ENCODE results near the gene MKLN1. TPM values are rescaled to one million over a fixed set of nuclear protein-coding genes. Genes with fewer than 3 reads are reported as not detected.
A peak's percentile ranks its signal among the peaks of the same experiment; 100 is the strongest.
"Not testable (repeated sequence)": the region's sequence is repeated elsewhere in the genome, so short reads cannot be mapped to it uniquely, and the experiment has no call there.

MKLN1 gene
- polyA plus RNA-seq, 12 donors, result 20.4 to 43.8 (median 28.4) TPM; not detected in 1

DNA sequence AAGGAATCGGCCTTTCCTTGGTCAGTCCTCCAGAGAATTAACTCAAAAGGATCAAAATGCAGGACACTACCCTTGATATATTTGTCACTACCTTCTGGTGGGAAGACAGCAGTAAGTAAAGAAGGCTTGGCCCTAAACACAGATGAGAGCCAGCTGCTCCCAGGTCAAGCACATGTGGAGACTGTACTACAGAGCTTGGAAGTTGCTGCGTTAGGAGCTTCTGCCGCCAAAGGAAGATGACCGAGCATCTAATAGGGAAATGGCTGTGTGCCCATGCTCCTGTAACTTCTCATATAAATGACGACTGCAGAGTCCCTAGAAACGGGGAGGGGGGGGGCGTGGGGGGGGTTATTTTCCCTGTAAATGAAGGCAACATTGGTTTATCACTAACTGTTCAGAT lies 169.8 kb downstream of the MKLN1 start:
- no peak for DNase-seq

DNA sequence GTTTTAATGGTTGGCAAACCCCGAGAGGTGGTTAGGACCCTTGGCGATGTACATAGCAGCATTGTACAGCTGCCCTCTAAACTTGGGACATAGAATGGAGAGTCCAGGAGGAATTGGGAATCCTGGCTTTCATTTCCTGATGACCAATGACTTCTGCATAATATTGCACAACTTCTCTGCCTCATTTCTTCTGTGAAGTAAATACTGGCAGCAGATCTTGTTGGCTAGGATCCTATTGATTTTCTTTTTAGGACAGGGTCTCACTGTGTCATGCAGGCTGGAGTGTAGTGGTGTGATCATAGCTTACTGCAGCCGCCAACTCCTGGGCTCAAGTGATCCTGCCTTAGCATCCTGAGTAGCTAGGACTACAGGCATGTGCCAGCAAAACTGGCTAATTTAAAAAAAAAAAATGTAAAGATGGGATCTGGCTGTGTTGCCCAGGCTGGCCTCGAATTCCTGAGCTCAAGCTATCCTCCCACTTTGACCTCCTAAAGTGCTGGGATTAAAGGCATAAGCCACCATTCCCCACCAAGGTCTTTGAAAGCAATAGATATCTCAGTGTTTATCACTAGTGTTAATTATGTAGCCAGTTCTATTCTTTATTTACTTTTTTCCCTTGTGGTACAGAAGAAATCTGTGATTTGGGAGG lies 170.7 kb downstream of the MKLN1 start:
- DNase-seq, result no peak

DNA sequence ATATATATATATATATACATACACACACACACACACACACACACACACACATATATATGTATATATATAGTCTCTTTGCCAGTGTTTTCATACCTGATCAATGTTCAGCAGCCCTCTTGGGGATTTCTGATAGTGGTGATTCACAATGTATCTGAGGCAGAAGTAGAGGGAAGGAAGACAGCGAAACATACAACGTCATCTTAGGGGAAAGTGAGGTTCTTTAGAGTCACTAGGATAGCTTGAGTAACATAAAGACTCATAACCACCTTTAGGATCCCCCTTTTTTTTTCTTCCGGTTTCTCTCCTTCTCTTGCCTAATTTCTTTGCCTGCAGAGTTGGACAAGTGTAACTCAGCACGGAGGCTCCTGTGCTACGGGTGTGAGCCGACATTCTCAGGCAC lies 172.1 kb downstream of the MKLN1 start:
- no peak for DNase-seq

DNA sequence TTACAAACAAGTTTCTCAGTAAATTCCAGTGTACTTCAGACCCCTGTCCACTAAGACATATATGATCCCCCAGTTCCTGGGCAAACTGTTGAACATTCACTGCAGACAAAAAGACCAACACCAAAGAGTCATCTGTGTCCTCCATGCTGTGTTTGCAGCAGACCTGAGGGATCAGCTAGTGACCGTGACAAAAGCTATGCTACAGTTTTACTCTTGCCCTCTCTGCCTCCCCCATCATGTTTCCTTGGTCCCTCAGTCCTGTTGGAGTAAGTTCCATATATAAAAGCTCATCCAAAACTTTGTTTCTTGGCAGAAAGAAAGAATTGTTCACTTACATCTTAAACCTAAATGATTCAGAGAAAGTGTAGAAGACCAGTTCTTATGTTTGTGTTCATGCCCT lies 172.7 kb downstream of the MKLN1 start:
- no peak for DNase-seq

DNA sequence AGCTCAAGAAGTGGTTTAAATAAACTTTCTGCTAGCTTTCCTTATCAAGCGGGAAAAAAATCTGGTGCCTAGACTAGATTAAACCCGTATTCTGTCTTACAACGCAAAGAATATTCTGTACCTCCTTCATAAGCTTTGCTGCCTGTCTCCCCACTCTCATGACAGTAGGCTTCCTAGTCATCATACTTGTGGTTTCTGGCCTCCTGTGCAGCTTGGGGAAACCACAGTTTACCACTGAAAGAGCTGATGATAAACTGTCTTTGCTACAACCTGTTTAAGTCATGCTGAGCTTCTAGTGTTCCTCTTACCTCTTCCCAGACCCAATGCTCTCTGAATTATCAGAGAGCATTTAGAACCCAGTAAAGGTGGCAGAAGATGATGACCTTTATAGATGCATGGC lies 173.7 kb downstream of the MKLN1 start:
- DNase-seq, result no peak

DNA sequence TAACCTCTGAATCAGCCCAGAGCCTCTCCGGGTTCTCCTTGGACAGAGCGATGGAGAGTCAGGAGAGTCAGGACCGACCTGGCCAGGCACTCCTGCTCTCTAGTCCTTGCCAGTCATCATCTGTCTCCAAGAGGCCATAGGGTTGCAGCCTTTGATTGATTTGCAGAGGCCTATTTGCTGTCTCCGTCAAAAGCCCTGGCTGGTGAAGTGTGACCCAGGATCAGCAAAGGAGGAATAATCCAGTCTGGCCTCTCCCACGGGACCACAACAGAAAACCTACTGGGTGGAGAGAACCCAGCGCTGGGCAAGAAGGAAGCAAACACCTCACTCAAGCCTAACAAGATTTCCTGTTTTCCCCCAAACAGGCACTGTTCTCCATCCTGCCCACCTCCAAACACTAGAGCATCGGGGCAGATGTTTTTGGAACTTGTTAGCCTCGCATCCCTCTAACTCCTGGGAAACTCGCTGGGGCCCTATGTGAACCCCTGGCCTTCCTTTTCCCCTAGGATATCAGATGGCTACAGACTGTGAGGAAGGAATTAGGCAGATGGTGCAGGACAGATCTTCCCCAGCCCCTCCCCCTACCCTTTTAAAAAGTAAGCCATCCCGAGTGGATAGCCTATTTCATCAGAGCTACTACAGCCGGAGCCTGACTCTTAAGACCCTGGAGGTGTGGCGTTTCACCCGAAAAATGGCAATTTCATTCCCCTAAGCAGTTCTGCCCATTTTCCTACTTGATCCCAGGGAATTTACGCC lies 174.4 kb downstream of the MKLN1 start:
- DNase-seq, result no peak

DNA sequence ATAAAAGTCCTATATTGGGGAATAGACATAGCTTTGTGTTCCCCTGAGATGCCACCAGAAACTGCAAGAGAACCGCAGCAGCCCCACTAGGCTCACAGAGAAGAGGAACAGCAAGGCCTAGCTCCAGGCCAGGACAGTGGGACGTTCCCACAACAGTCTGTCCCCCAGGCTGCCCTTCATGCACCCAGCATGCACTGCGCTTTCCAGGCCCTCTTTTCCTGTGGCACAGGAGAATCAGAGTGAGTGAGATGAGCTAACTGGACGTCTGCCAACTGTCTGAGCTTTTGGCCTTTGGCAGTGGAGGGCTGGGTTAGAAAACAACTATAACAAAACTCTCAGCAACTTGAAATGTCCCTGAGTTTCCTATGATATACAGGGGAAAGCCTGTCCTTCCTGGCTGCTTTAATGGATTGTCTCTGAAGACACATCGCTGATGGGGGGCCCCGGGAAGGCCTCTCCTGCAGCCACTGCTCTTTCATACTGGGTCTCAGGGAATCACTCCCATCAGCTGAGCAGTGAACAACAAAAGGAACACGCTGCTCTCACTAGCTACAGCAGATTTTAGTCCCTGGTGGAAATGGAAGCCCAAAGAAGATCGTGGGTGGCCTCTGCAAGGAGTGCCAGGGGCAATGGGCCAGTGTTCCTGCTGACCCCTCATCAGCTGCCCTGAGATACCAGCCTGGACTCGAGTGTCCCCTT lies 175.3 kb downstream of the MKLN1 start:
- DNase-seq, result peak; percentile 47

DNA sequence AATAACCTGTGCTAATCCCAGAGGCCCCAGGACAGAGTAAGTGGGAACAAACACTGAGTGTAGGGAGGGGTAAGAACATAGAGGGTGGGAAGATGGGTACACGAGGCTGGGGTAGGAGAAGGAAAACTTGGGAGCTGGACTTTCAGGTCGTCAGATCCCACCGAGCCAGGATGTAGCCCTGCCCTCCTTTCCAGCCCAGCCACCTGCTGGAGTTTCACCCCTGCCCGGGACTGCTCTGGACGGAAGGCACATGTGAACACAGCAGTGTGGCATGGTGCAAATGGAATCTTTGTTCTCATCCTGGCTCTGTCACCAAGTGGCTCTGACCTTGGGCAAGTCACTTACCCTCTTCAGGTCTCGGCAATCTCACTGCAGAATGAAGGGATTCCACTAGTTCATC lies 176.0 kb downstream of the MKLN1 start:
- no peak for DNase-seq

DNA sequence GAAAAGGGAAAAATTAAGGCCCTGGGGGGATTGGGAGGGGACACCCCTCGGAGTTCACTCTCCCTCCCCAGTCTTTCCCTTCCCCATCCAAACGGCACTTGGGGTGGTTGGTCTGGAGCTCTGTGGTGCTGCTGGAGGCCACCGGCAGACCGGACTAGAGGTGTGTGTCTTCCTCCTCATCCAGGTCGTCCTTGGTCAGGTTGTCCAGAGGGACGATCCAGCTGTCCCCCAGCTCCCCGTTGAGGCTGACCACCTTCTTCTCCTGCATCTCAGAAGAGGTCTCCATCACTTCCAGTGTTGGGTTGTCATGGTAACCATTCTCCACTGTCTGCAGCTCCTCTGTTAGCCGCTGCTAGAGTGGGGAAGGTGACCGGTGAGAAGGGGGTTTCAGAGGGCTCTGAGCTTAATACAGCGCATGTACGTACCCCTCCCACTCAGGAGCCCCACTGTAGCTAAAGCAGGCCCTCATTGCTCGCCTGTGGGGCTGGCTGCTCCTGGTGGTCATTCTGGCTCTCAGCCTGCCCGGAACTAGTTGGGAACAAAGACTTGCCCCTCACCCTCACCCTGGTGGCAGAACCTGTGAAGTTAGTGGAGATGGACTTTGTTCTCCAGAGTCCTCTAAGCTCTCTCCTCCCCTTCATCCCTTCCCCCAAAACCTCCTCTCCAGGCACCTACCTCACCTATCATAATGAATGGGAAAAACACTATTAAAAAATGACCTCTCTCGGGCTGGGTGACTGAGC lies 176.7 kb downstream of the MKLN1 start:
- DNase-seq, result no peak

DNA sequence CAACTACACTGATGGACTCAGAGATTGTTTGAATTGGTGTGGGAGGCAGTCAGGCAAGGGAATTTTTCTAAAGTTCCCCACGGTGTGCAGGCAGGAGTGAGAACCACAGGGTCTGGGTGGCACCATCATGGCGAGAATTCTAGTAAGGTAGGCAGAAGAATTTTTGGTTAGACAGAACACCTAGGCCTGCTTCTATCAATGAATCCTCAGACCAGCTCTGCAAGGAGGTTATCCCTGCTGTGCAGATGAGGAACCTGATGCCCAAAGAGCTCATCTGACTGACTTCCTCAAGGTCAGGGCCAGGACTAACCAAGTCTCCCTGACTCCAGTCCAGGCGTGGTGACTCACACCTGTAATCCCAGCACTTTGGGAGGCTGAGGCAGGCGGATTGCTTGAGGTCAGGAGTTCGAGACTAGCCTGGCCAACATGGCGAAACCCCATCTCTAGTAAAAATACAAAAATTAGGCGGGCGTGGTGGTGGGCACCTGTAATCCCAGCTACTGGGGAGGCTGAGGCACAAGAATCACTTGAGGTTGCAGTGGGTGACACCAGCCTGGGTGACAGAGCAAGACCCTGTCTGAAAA lies 177.5 kb downstream of the MKLN1 start:
- DNase-seq, result not testable (repeated sequence)

DNA sequence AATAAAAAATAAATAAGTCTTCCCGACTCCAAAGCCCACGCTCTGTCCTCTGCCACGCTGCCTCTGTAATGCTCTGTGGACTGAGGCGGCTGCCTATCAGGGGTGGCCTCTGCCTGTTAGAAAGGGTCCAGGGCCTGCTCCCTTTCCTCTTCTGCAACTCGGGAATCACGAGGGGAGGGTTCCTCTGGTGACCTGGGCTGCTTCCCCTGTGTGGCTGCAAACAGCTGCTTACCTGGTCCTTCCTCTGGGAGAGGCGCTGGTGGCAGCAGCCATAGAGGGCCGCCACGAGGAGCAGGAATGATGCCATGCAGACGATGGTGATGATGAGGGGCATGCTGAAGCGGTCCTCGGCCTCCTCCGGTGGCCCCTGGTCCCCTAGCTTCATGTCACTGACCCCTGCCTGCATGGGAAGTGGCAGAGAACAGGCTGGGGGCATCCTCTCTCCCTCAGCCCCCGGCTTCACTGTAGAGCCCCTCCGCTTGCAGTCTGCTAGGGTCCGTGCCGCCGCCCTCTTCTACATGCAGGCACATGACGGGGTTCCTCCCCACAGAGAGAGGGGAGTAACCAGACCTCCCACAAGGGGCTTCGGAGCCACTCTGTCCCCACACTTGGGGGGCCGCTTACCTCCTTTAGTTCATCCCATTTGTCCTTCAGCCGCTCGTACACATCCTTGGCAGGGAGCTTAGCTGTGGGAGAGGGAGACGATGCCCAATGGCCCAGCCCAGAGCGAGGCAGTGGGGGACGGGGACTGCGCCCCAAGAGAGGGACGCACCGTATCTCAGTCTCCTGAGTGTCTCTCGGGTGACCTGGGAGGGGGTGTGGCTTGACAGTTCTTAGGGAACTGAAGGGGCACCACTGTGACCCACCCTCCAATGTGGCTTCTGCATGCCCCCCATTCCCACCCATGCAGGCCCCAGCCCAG lies 178.2 kb downstream of the MKLN1 start:
- DNase-seq, result no peak

DNA sequence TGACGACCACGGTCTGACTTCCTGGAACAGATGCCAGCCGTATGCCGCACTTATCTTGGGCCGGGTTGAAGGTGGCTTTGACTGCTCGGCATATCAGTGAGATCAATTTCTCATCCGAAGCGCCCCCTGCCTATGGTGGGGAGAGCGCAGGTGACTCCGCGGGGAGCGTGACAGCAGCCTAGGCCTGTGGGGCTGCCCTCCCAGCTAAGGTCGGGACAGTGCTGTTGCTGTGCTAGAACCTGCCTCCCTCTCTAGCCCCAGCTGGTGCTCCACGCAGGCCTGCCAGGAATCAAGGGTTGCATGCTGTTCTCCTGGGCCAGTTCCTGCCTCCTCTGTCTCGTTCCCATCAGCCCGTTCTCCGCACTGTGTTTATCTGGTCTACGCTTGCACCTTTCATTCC lies 178.9 kb downstream of the MKLN1 start:
- DNase-seq, result no peak

DNA sequence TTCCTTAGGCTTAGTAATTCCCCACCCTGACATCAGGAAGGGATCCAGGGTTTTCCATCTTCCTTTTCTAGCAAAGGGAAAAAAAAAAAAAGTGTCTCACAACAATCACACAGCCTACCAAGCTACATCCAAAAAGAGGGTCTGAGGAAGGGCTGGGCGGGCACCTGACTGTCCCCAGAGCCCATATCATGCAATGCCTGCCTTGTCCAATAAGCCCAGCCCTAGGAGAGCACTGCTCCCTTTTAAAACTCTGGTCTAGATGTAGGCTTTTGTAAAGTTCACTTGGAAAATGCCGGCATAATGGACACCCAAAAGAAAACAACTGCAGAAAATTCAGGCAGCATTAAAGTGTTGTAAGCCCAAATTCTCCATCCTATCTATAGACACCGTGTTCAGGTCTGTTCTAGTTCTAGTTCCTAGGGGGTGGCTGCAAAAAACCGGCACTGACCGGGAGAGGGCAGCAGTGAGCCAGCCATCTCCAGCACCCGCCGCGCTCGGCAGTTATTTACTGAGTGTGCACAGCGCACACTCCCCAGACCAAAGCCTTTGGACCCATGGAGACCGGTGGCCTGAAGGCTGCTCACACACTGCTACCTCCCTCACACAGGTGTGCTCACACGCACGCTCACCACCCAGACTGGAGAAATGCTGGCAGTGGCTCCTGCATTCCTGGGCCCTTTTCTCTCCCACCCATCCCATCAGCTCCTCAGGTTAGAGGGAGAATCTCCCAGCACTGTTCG lies 180.1 kb downstream of the MKLN1 start:
- peak; percentile 75 for DNase-seq

DNA sequence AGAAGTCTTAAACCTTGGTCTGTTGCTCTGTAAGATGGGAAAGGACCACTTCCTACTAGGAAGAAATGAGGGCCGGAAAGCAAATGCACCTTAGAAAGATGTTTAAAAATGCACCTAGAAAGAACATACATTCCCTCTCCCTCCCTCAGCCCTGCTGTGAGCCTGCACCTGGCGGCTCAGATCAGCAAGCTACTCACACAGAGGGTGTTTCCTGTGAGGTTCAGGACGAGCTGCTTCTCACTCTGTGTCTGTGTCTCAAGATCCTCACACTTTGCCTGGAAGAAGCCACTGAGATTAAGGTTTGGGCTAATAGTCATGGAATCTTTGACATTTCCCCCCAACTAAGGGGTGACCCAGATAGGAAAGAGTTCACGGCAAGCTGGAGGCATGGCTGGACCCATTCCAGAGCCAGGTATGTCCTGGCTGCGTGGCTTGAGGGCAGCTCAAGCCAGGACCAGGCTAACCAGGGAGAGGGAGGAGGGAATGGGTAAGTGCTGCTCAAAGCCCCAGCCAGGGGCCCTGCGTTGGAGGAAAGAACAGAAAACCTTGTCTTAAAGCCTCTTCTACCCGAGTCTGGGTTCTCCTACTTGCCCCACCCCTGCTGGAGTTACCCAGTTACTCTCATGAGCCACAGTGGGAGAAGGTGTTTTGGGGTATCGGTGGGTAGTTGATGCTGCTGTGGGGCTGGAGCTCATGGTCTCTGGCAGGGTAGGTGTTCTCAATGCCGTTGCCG lies 181.2 kb downstream of the MKLN1 start:
- no peak for DNase-seq

DNA sequence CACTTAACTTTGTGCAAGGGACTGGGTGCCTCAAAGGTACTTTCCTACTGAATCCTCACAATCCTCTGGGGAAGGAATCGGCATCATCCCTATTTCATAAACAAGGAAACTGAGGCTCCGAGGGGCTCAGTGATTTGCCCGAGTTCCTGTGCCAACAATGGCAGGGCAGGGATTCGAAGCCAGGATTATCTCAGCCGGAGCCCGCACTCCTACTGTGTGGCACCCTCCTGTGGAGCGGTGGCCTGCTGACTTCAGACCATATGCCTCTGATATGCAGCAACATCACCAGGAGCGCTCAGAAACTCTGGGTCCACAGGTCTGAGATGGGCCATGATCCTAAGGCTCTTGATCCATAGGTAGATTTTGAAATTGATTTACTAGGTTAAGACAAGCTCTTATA lies 182.1 kb downstream of the MKLN1 start:
- DNase-seq, result no peak

DNA sequence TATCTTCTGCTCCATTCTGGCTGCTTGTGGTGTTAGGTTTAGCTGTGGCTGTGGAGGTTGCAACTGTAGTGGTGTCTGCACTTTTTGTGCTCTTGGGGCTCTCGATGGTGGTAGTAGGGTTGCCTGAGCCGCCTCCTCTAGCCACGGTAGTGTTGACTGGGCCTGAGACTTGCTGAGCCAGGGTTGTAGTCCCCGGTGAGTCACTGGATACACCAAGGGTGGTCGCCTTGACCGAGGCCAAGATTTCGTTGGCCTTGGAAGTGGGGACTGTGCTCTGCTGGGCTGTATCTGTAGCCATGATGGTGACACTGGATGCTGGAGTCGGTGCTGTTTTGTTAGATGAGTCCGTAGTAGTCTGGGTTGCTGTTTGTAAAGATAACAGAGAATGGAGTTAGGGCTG lies 183.4 kb downstream of the MKLN1 start:
- DNase-seq, result no peak

DNA sequence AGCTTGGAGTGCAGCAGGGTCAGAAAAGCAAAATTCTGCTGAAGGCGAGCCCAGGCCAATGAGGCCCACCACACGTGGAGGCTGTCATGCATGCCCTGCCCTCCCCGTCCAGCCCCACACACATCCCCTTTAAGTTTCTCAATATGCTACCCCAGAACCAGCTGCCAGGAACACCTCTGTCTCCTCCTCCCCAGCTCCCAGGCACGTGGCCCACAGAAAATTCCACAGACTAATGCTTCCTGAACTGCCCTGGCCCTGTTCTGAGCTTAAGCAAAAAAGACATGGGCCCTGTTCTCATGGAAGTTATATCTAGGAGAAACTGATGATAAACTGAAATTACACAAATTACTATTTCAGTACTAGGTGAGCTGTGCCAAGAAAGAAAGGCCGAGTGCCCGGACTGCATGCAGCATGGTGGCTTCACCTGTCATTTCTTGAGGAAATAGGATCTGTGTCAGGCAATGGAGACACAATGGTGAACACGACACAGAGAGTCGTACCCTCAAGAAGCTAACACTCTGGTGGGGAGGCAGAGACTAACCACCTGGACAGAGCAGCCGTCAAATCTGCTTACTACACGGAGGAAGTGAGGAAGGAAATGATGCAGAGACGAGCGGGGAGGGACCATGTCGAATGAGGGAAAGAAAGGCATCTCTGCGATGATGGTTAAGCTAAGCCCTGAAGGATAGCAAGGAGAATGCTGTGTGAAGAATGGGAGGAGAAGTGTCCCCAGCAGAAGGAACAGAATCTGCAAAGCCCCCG lies 184.3 kb downstream of the MKLN1 start:
- no peak for DNase-seq

DNA sequence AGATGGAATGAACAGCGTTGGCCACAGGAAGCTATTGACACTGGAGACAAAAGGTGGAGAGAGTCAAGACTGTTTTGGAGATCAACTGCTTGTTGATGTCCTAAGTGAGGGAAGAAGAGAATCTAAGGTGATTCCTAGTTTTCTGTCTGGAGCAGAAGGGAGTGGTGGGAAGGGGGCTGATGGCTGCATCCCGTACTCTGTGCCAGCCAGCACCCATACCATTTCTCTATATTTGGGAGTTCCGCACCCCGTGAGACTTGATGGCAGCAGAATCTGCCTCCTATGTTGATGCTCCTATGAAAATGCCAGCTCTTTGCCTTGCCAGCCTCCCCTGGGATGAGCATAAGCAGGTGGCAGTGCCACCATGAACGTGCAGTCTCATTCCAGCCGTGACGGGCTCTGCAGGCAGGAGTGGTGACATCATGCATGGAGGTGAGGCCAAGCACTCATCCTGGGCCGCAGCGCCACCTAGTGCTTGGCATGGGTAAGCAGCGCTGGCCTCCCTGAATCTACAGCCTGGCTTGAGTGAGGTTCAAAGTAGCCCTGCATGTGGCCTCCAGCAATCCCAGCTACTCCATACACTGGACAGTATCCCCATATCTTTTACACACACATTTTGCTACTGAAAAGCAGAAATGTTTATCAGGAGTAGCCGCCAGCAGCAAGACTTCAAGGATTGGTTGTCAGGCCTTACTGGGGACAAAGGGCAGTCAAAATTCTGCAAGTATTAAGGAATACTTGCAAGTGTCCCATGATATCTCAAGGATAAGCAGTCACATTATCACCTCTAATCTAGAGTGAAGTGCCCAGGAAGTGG lies 185.8 kb downstream of the MKLN1 start:
- DNase-seq, result peak; percentile 81
